H9 (cell line): Measurements from ENCODE around the gene NSUN2. TPM values are rescaled to one million over a fixed set of nuclear protein-coding genes. Genes with fewer than 3 reads are reported as not detected.

Experiments
- DNase-seq: peaks from one replicate; pipeline ENCODE4 v3.0.0-alpha.2; 2017
- H2AFZ ChIP-seq: one replicate; pipeline ENCODE4 v1.6.1; 2013; ENCODE audit warnings: mild to moderate bottlenecking, low read length, control low read depth, moderate library complexity
- H2AK5ac ChIP-seq: 2 replicates; pipeline ENCODE4 v1.6.1; 2013; ENCODE audit warnings: low read length, control low read depth, mixed read lengths; ENCODE audit not compliant: insufficient read length
- H2BK120ac ChIP-seq: one replicate; pipeline ENCODE4 v1.6.1; 2013; ENCODE audit warnings: low read depth, mild to moderate bottlenecking, low read length, control low read depth, inconsistent platforms; ENCODE audit not compliant: poor library complexity, severe bottlenecking
- H2BK12ac ChIP-seq: 2 replicates; pipeline ENCODE4 v1.6.1; 2013; ENCODE audit warnings: low read length, control low read depth, mixed read lengths, low read depth; ENCODE audit not compliant: insufficient read length
- H2BK15ac ChIP-seq: 2 replicates; pipeline ENCODE4 v1.6.1; 2013; ENCODE audit warnings: low read depth, low read length, control low read depth
- H2BK20ac ChIP-seq: one replicate; pipeline ENCODE4 v1.6.1; 2013; ENCODE audit warnings: low read depth, mild to moderate bottlenecking, low read length, control low read depth, inconsistent platforms; ENCODE audit not compliant: poor library complexity, severe bottlenecking
- H2BK5ac ChIP-seq: 2 replicates; pipeline ENCODE4 v1.6.1; 2013; ENCODE audit warnings: low read length, control low read depth, mixed read lengths; ENCODE audit not compliant: insufficient read length
- H3K14ac ChIP-seq: 2 replicates; pipeline ENCODE4 v1.6.1; 2013; ENCODE audit warnings: low read length, control low read depth; ENCODE audit not compliant: insufficient read depth
- H3K18ac ChIP-seq: 2 replicates; pipeline ENCODE4 v1.6.1; 2013; ENCODE audit warnings: low read depth, mild to moderate bottlenecking, mixed read lengths, low read length, control low read depth; ENCODE audit not compliant: insufficient read length
- H3K23ac ChIP-seq: 2 replicates; pipeline ENCODE4 v1.6.1; 2013; ENCODE audit warnings: low read length, control low read depth, mixed read lengths, low read depth; ENCODE audit not compliant: insufficient read length
- H3K23me2 ChIP-seq: 2 replicates; pipeline ENCODE4 v1.6.1; 2013; ENCODE audit warnings: low read depth, mild to moderate bottlenecking, mixed read lengths, low read length, control low read depth; ENCODE audit not compliant: insufficient read length, poor library complexity, severe bottlenecking
- H3K27ac ChIP-seq: 2 replicates; pipeline ENCODE4 v1.5.1; 2013; ENCODE audit warnings: low read length, control low read depth, mixed read lengths, low read depth; ENCODE audit not compliant: insufficient read length
- H3K27me3 ChIP-seq: 2 replicates; pipeline ENCODE4 v1.6.1; 2013; ENCODE audit warnings: low read length, control low read depth, inconsistent platforms; ENCODE audit not compliant: insufficient read depth
- H3K4ac ChIP-seq: 2 replicates; pipeline ENCODE4 v1.6.1; 2013; ENCODE audit warnings: low read depth, mild to moderate bottlenecking, control low read depth, inconsistent platforms, low read length, moderate library complexity
- H3K4me1 ChIP-seq: 2 replicates; pipeline ENCODE4 v1.6.1; 2013; ENCODE audit warnings: low read length, control low read depth, inconsistent platforms; ENCODE audit not compliant: insufficient read depth
- H3K4me2 ChIP-seq: 2 replicates; pipeline ENCODE4 v1.6.1; 2013; ENCODE audit warnings: low read length, control low read depth, mixed read lengths; ENCODE audit not compliant: insufficient read length, insufficient read depth
- H3K56ac ChIP-seq: 2 replicates; pipeline ENCODE4 v1.6.1; 2013; ENCODE audit warnings: low read depth, mild to moderate bottlenecking, mixed read lengths, low read length, control low read depth; ENCODE audit not compliant: insufficient read length
- H3K79me1 ChIP-seq: 2 replicates; pipeline ENCODE4 v1.6.1; 2013; ENCODE audit warnings: low read depth, mild to moderate bottlenecking, moderate library complexity, low read length, control low read depth, inconsistent platforms; ENCODE audit not compliant: insufficient read depth, poor library complexity, severe bottlenecking
- H3K79me2 ChIP-seq: 2 replicates; pipeline ENCODE4 v1.6.1; 2013; ENCODE audit warnings: low read length, control low read depth, inconsistent platforms; ENCODE audit not compliant: insufficient read depth
- H3K9ac ChIP-seq: 2 replicates; pipeline ENCODE4 v1.6.1; 2013; ENCODE audit warnings: low read length, control low read depth, mixed read lengths; ENCODE audit not compliant: insufficient read length; ENCODE audit errors: extremely low read depth
- H3K9me3 ChIP-seq: one replicate; pipeline ENCODE4 v1.6.1; 2013; ENCODE audit warnings: low read depth, low read length, inconsistent platforms; ENCODE audit not compliant: control insufficient read depth
- H3T11ph ChIP-seq: one replicate; pipeline ENCODE4 v1.6.1; 2013; ENCODE audit warnings: mild to moderate bottlenecking, low read length, control low read depth, inconsistent platforms
- H4K20me1 ChIP-seq: one replicate; pipeline ENCODE4 v1.6.1; 2013; ENCODE audit not compliant: control insufficient read depth, insufficient read length, insufficient read depth
- H4K5ac ChIP-seq: 2 replicates; pipeline ENCODE4 v1.6.1; 2013; ENCODE audit warnings: low read depth, mild to moderate bottlenecking, mixed read lengths, low read length, control low read depth; ENCODE audit not compliant: insufficient read length
- H4K8ac ChIP-seq: replicated peaks from 2 replicates; pipeline ENCODE4 v1.6.1; 2013; ENCODE audit warnings: low read length, control low read depth, mixed read lengths, low read depth; ENCODE audit not compliant: insufficient read length
- H4K91ac ChIP-seq: 2 replicates; pipeline ENCODE4 v1.6.1; 2013; ENCODE audit warnings: low read depth, mild to moderate bottlenecking, moderate library complexity, mixed read lengths, low read length, control low read depth; ENCODE audit not compliant: insufficient read length
- H3K27ac Mint-ChIP-seq, 3 experiments: 2 replicates in 2 of 3; 3 replicates in 1 of 3; pipeline ENCODE4 v1.8.0; 2020 to 2021; ENCODE audit warnings: mixed read lengths in 3 of 3, mild to moderate bottlenecking in 1 of 3, moderate library complexity in 1 of 3
- H3K27me3 Mint-ChIP-seq: 2 replicates; pipeline ENCODE4 v1.8.0; 2021; ENCODE audit warnings: low read depth, mild to moderate bottlenecking, moderate library complexity, mixed read lengths
- H3K36me3 Mint-ChIP-seq, 3 experiments: 2 replicates in 2 of 3; 3 replicates in 1 of 3; pipeline ENCODE4 v1.8.0; 2020 to 2021; ENCODE audit warnings: low read depth in 3 of 3, mixed read lengths in 3 of 3; ENCODE audit not compliant: insufficient read depth in 1 of 3
- H3K4me1 Mint-ChIP-seq, 2 experiments: 2 replicates each; pipeline ENCODE4 v1.8.0; 2020; ENCODE audit warnings: mixed read lengths in 2 of 2
- H3K4me3 Mint-ChIP-seq, 2 experiments: 2 replicates in 1 of 2; 3 replicates in 1 of 2; pipeline ENCODE4 v1.8.0; 2020 to 2021; ENCODE audit warnings: mild to moderate bottlenecking in 2 of 2, mixed read lengths in 2 of 2, moderate library complexity in 1 of 2
- H3K9me3 Mint-ChIP-seq, 2 experiments: 2 replicates in 1 of 2; 3 replicates in 1 of 2; pipeline ENCODE4 v1.8.0; 2020; ENCODE audit warnings: mild to moderate bottlenecking in 2 of 2, mixed read lengths in 2 of 2, moderate library complexity in 1 of 2
- WGBS: extraction: QIAGEN DNeasy Blood & Tissue Kit; methylation state at CpG from one replicate; pipeline ENCODE4 v1.1.7; 2013; ENCODE audit warnings: missing lambda C conversion rate, low lambda C conversion rate, mixed read lengths; ENCODE audit not compliant: insufficient read length; ENCODE audit errors: extremely low coverage; 5-methylcytosine and 5-hydroxymethylcytosine counted together
- total RNA-seq: library from RNA; stranded (reverse); gene quantifications from 2 replicates; pipeline ENCODE4 v1.2.1, GENCODE V29; 2021
- TF ChIP-seq, protein P1 (sequence below): fragments of 200-600 bp; sonication (generic); conservative IDR thresholded peaks from 3 replicates; pipeline ENCODE4 v1.8.0; 2021; ENCODE audit warnings: antibody characterized with exemption, mild to moderate bottlenecking

The NSUN2 gene
- total RNA-seq, 1 experiment from 2014 or later, result 115 TPM

GRCh38 chr5:6568889-6569288, 64.0 kb downstream of the NSUN2 start:
- Mint-ChIP-seq H3K27me3 (peaks cover 11% of the 10 kb centered on the region), H3K9me3 (no peaks in the 10 kb centered on the region), H3K4me3 (no peak overlapping the region), H3K36me3 (no peaks in the 10 kb centered on the region), H3K4me1 (peaks cover 0 to 4% of the 10 kb centered on the region in 2 experiments; a peak in 2 of 4 replicates), H3K27ac (no peak overlapping the region)
- Histone ChIP-seq H4K5ac (no peak overlapping the region), H2BK12ac (no peak overlapping the region), H3K18ac (no peak overlapping the region), H3T11ph (no peak overlapping the region), H3K9ac (no peak overlapping the region), H4K8ac (no peak overlapping the region), H2BK20ac (no peak overlapping the region), H3K4ac (no peak overlapping the region), H2AK5ac (no peak overlapping the region), H2BK5ac (no peak overlapping the region), H3K14ac (no peak overlapping the region), H3K56ac (no peak overlapping the region), H4K91ac (no peak overlapping the region), H4K20me1 (no peaks in the 10 kb centered on the region), H3K79me1 (no peaks in the 10 kb centered on the region), H2BK15ac (no peak overlapping the region), H3K23me2 (no peaks in the 10 kb centered on the region), H3K9me3 (no peaks in the 10 kb centered on the region), H3K27ac (no peak overlapping the region), H3K27me3 (no peaks in the 10 kb centered on the region), H3K4me2 (no peak overlapping the region), H2BK120ac (no peak overlapping the region), H2AFZ (no peak overlapping the region), H3K4me1 (no peaks in the 10 kb centered on the region), H3K79me2 (no peaks in the 10 kb centered on the region), H3K23ac (no peak overlapping the region)
- no CpG with 5 or more reads among the region's 6 CpGs for WGBS
- TF ChIP-seq, protein P1, sequence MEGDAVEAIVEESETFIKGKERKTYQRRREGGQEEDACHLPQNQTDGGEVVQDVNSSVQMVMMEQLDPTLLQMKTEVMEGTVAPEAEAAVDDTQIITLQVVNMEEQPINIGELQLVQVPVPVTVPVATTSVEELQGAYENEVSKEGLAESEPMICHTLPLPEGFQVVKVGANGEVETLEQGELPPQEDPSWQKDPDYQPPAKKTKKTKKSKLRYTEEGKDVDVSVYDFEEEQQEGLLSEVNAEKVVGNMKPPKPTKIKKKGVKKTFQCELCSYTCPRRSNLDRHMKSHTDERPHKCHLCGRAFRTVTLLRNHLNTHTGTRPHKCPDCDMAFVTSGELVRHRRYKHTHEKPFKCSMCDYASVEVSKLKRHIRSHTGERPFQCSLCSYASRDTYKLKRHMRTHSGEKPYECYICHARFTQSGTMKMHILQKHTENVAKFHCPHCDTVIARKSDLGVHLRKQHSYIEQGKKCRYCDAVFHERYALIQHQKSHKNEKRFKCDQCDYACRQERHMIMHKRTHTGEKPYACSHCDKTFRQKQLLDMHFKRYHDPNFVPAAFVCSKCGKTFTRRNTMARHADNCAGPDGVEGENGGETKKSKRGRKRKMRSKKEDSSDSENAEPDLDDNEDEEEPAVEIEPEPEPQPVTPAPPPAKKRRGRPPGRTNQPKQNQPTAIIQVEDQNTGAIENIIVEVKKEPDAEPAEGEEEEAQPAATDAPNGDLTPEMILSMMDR, result no peak
- DNase-seq, result no peak
